Neural cell (in vitro differentiated cells): ENCODE results near the gene PKNOX2. TPM values are rescaled to one million over a fixed set of nuclear protein-coding genes. Genes with fewer than 3 reads are reported as not detected.

ENCODE experiments used
- H2AFZ ChIP-seq: fragments of 200-600, 300-800 bp; sonication (generic), shearing (Covaris generic); 2 replicates; pipeline ENCODE4 v1.6.0; 2014; ENCODE audit warnings: low read depth, mild to moderate bottlenecking, antibody characterized with exemption, low read length, moderate library complexity
- H3F3A ChIP-seq: fragments of 200-600 bp; shearing (Covaris generic); 2 replicates; pipeline ENCODE4 v1.6.1; 2016; ENCODE audit warnings: mild to moderate bottlenecking, moderate library complexity, mixed read lengths, antibody characterized with exemption, low read length; ENCODE audit not compliant: insufficient read depth, poor library complexity, severe bottlenecking
- H3K27ac ChIP-seq: fragments of 200-600, 300-800 bp; sonication (generic), shearing (Covaris generic); 2 replicates; pipeline ENCODE4 v1.5.1; 2014; ENCODE audit warnings: mild to moderate bottlenecking, low read length, moderate library complexity
- H3K27me3 ChIP-seq: fragments of 300-800, 200-600 bp; sonication (generic), shearing (Covaris generic); 2 replicates; pipeline ENCODE4 v1.6.0; 2014; ENCODE audit warnings: mild to moderate bottlenecking, low read depth, low read length, moderate library complexity; ENCODE audit not compliant: insufficient read depth
- H3K36me3 ChIP-seq: fragments of 300-800, 200-600 bp; sonication (generic), shearing (Covaris generic); 2 replicates; pipeline ENCODE4 v1.5.1; 2014; ENCODE audit warnings: mild to moderate bottlenecking, antibody characterized with exemption, low read length, moderate library complexity; ENCODE audit not compliant: insufficient read depth
- H3K4me2 ChIP-seq: fragments of 300-800, 200-600 bp; sonication (generic), shearing (Covaris generic); 2 replicates; pipeline ENCODE4 v1.6.0; 2014; ENCODE audit warnings: mild to moderate bottlenecking, low read length
- H3K4me3 ChIP-seq: fragments of 300-800, 200-600 bp; sonication (generic), shearing (Covaris generic); 2 replicates; pipeline ENCODE4 v1.5.1; 2014; ENCODE audit warnings: mild to moderate bottlenecking, low read length, moderate library complexity
- H3K79me2 ChIP-seq: fragments of 200-600 bp; shearing (Covaris generic); replicated peaks from 2 replicates; pipeline ENCODE4 v1.6.0; 2014; ENCODE audit warnings: mild to moderate bottlenecking, low read length, moderate library complexity; ENCODE audit not compliant: insufficient read depth
- H3K9ac ChIP-seq: fragments of 300-800, 200-600 bp; sonication (generic), shearing (Covaris generic); 2 replicates; pipeline ENCODE4 v1.6.1; 2016; ENCODE audit warnings: mild to moderate bottlenecking, low read length, mixed read lengths
- H3K9me2 ChIP-seq: fragments of 200-600 bp; shearing (Covaris generic); 2 replicates; pipeline ENCODE4 v1.6.1; 2016; ENCODE audit warnings: mild to moderate bottlenecking, low read length, mixed read lengths; ENCODE audit not compliant: insufficient read depth
- H3K9me3 ChIP-seq: fragments of 200-600, 300-800 bp; sonication (generic), shearing (Covaris generic); 2 replicates; pipeline ENCODE4 v1.6.1; 2016; ENCODE audit warnings: mild to moderate bottlenecking, mixed run types, low read length, moderate library complexity, mixed read lengths
- H4K20me1 ChIP-seq: fragments of 200-600 bp; shearing (Covaris generic); 2 replicates; pipeline ENCODE4 v1.6.1; 2016; ENCODE audit warnings: mild to moderate bottlenecking, mixed run types; ENCODE audit not compliant: insufficient read depth
- EP300 ChIP-seq: fragments of 450-650 bp; conservative IDR thresholded peaks from 2 replicates; pipeline ENCODE4 v1.6.1; 2014; ENCODE audit warnings: antibody characterized with exemption, mild to moderate bottlenecking, moderate library complexity; ENCODE audit not compliant: poor library complexity, severe bottlenecking
- EZH2 ChIP-seq: fragments of 200-600, 300-800 bp; shearing (Covaris generic), sonication (generic); IDR thresholded peaks from 2 replicates; pipeline ENCODE4 v1.6.1; 2014; ENCODE audit warnings: antibody characterized with exemption, low read length, borderline replicate concordance, mild to moderate bottlenecking; ENCODE audit not compliant: insufficient read depth, poor library complexity, severe bottlenecking
- MXI1 ChIP-seq: fragments of 450-650 bp; conservative IDR thresholded peaks from 2 replicates; pipeline ENCODE4 v1.6.1; 2014; ENCODE audit warnings: antibody characterized with exemption, mild to moderate bottlenecking; ENCODE audit not compliant: poor library complexity, severe bottlenecking
- POLR2AphosphoS5 ChIP-seq: IDR thresholded peaks from 2 replicates; pipeline ENCODE4 v1.6.1; 2012
- RAD21 ChIP-seq: fragments of 450-650 bp; conservative IDR thresholded peaks from 2 replicates; pipeline ENCODE4 v1.6.1; 2014; ENCODE audit warnings: antibody characterized with exemption, mild to moderate bottlenecking, moderate library complexity
- SMC3 ChIP-seq: fragments of 450-650 bp; conservative IDR thresholded peaks from 2 replicates; pipeline ENCODE4 v1.6.1; 2014; ENCODE audit warnings: antibody characterized with exemption, mild to moderate bottlenecking, moderate library complexity; ENCODE audit not compliant: poor library complexity
- TAF1 ChIP-seq: IDR thresholded peaks from 2 replicates; pipeline ENCODE4 v1.6.1; 2012; ENCODE audit warnings: low read depth
- polyA plus RNA-seq: library from polyadenylated mRNA; depleted of rRNA; stranded (reverse); fragments of >200 nt; gene quantifications from 2 replicates; pipeline ENCODE4 v1.2.3, GENCODE V29; 2014
- TF ChIP-seq, protein P1 (sequence below): IDR thresholded peaks from 2 replicates; pipeline ENCODE4 v1.6.1; 2012; ENCODE audit warnings: borderline replicate concordance
- TF ChIP-seq, protein P2 (sequence below): fragments of 450-650 bp; IDR thresholded peaks from 2 replicates; pipeline ENCODE4 v1.5.1; 2014; ENCODE audit warnings: antibody characterized with exemption, mild to moderate bottlenecking, moderate library complexity; ENCODE audit not compliant: poor library complexity, severe bottlenecking

The PKNOX2 gene
- polyA plus RNA-seq, 1 donor from 2014 or later = 0.99 TPM

DNA sequence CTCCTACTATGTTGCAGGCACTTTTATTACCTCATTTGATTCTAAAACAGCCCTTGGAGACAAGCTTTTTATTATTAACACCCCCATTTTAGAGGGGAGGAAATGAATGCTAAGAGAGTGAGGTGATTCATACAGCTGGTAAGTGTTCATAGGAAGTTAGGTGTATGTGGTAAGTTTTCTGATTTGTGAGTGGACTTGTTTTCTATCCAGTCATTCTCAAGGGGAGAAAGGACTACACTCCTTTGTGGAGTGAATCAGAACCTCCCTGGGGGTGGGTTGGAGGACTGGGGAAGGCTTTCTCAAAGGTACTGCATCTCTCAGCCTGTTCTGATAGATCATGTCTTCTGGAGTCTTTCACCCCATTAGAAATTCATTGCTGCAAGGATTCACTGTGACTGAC lies 23.5 kb downstream of the PKNOX2 start:
- Histone ChIP-seq H3K4me2 (no peak overlapping the region), H4K20me1 (no peaks in the 10 kb centered on the region), H3K4me3 (no peak overlapping the region)

GRCh38 chr11:125190566-125190965 lies 26.0 kb downstream of the PKNOX2 start:
- H3K4me3 ChIP-seq = no peak overlapping the region
- H3K9me2 ChIP-seq = no peaks in the 10 kb centered on the region
- H3K9me3 ChIP-seq = no peaks in the 10 kb centered on the region
- no peak overlapping the region for H3K27ac ChIP-seq
- H3K79me2 ChIP-seq = peaks cover 6% of the 10 kb centered on the region
- no peaks in the 10 kb centered on the region for H3K36me3 ChIP-seq
- no peaks in the 10 kb centered on the region for H3K27me3 ChIP-seq
- no peaks in the 10 kb centered on the region for H3F3A ChIP-seq
- TF ChIP-seq MXI1 (no peak), TAF1 (no peak), EZH2 (no peak), SMC3 (no peak), RAD21 (no peak), POLR2AphosphoS5 (no peak), EP300 (no peak)
- TF ChIP-seq, protein P1, sequence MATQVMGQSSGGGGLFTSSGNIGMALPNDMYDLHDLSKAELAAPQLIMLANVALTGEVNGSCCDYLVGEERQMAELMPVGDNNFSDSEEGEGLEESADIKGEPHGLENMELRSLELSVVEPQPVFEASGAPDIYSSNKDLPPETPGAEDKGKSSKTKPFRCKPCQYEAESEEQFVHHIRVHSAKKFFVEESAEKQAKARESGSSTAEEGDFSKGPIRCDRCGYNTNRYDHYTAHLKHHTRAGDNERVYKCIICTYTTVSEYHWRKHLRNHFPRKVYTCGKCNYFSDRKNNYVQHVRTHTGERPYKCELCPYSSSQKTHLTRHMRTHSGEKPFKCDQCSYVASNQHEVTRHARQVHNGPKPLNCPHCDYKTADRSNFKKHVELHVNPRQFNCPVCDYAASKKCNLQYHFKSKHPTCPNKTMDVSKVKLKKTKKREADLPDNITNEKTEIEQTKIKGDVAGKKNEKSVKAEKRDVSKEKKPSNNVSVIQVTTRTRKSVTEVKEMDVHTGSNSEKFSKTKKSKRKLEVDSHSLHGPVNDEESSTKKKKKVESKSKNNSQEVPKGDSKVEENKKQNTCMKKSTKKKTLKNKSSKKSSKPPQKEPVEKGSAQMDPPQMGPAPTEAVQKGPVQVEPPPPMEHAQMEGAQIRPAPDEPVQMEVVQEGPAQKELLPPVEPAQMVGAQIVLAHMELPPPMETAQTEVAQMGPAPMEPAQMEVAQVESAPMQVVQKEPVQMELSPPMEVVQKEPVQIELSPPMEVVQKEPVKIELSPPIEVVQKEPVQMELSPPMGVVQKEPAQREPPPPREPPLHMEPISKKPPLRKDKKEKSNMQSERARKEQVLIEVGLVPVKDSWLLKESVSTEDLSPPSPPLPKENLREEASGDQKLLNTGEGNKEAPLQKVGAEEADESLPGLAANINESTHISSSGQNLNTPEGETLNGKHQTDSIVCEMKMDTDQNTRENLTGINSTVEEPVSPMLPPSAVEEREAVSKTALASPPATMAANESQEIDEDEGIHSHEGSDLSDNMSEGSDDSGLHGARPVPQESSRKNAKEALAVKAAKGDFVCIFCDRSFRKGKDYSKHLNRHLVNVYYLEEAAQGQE = no peak
- TF ChIP-seq, protein P2, sequence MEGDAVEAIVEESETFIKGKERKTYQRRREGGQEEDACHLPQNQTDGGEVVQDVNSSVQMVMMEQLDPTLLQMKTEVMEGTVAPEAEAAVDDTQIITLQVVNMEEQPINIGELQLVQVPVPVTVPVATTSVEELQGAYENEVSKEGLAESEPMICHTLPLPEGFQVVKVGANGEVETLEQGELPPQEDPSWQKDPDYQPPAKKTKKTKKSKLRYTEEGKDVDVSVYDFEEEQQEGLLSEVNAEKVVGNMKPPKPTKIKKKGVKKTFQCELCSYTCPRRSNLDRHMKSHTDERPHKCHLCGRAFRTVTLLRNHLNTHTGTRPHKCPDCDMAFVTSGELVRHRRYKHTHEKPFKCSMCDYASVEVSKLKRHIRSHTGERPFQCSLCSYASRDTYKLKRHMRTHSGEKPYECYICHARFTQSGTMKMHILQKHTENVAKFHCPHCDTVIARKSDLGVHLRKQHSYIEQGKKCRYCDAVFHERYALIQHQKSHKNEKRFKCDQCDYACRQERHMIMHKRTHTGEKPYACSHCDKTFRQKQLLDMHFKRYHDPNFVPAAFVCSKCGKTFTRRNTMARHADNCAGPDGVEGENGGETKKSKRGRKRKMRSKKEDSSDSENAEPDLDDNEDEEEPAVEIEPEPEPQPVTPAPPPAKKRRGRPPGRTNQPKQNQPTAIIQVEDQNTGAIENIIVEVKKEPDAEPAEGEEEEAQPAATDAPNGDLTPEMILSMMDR = no peak
- no peak overlapping the region for H3K4me2 ChIP-seq
- no peaks in the 10 kb centered on the region for H4K20me1 ChIP-seq
- no peak overlapping the region for H3K9ac ChIP-seq
- no peak overlapping the region for H2AFZ ChIP-seq

More for the DNA sequence above, 23.5 kb downstream of the PKNOX2 start:
- Histone ChIP-seq H3K9me3 (no peaks in the 10 kb centered on the region), H3K9me2 (no peaks in the 10 kb centered on the region), H3K9ac (no peak overlapping the region), H2AFZ (no peak overlapping the region), H3K36me3 (no peaks in the 10 kb centered on the region), H3K27me3 (no peaks in the 10 kb centered on the region), H3K27ac (no peak overlapping the region), H3F3A (no peaks in the 10 kb centered on the region), H3K79me2 (peaks cover 6% of the 10 kb centered on the region)
- no peak for TF ChIP-seq EZH2
- TF ChIP-seq RAD21 = no peak
- TF ChIP-seq, protein P2 = no peak
